NCI-H128 (cell line): ENCODE measurements around the gene SLX9.

Experiments
- DNase-seq: peaks from one replicate; lab custom pipeline; 2025; ENCODE audit not compliant: unreplicated experiment; lab: John Stamatoyannopoulos, UW

The SLX9 gene

GRCh38 chr21:44999428-44999971 is 59.7 kb downstream of the SLX9 start:
- DNase-seq, result no peak

- no peak for DNase-seq
Observed at GRCh38 chr21:44999972-45000636, 60.3 kb downstream of the SLX9 start.

- no peak for DNase-seq
Observed at GRCh38 chr21:45000637-45001133, 60.9 kb downstream of the SLX9 start.

- no peak for DNase-seq
Observed at GRCh38 chr21:45001134-45002095, 61.6 kb downstream of the SLX9 start.

GRCh38 chr21:45002381-45003204 is 62.8 kb downstream of the SLX9 start:
- DNase-seq, result no peak

GRCh38 chr21:45003331-45004058 is 63.7 kb downstream of the SLX9 start:
- no peak for DNase-seq

GRCh38 chr21:45004059-45004422 is 64.2 kb downstream of the SLX9 start:
- no peak for DNase-seq

- no peak for DNase-seq
Observed at GRCh38 chr21:45004481-45005247, 64.8 kb downstream of the SLX9 start.

- no peak for DNase-seq
Observed at GRCh38 chr21:45006536-45007095, 66.8 kb downstream of the SLX9 start.

- no peak for DNase-seq
Observed at GRCh38 chr21:45009616-45010015, 69.8 kb downstream of the SLX9 start.

GRCh38 chr21:45010096-45010495 is 70.3 kb downstream of the SLX9 start:
- DNase-seq, result no peak

- no peak for DNase-seq
Observed at GRCh38 chr21:45010860-45011259, 71.0 kb downstream of the SLX9 start.

GRCh38 chr21:45011426-45011825 is 71.6 kb downstream of the SLX9 start:
- DNase-seq, result no peak

- no peak for DNase-seq
Observed at GRCh38 chr21:45011911-45012661, 72.3 kb downstream of the SLX9 start.

- DNase-seq, result no peak
Observed at GRCh38 chr21:45012662-45013259, 72.9 kb downstream of the SLX9 start.

GRCh38 chr21:45013260-45013841 is 73.5 kb downstream of the SLX9 start:
- DNase-seq, result no peak

GRCh38 chr21:45014747-45015468 is 75.1 kb downstream of the SLX9 start:
- DNase-seq, result no peak
